ENCODE results near the gene RSF1.

Gene RSF1

DNA sequence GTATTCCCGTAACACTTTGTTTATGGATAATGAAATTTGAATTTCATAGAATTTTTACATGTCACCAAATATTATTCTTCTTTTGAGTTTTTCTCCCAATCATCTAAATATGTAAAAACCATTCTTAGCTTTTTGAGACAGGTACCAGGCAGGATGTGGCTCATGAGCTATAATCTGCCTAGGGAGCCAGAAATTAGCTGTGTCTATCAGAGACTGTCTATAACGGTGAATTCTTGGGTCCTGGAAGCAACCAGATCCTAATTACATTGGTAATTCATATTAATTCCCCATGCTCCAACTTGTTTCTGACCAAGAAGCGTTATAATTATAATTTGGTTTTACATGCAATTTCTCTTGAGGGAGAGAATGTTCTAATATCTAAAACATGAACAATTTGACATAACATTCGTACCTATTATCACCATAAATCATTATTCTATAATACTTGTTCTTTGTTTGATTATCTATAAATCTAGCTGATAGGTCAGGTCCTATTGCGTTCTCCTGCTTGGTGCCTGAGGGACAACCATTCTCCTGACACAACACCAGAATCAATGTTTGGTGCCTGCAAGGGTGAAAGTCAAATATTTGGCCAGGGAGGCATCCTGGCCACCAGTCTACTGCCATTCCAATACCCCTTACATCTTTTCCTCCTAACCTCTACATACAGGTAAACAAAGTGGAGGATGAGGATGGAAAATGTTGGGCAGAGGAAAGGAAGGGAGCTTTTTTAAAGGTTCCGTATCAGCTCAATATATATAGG is 69.9 kb downstream of the RSF1 start:
- DNase-seq (ENCODE audit: low read depth): no peak

DNA sequence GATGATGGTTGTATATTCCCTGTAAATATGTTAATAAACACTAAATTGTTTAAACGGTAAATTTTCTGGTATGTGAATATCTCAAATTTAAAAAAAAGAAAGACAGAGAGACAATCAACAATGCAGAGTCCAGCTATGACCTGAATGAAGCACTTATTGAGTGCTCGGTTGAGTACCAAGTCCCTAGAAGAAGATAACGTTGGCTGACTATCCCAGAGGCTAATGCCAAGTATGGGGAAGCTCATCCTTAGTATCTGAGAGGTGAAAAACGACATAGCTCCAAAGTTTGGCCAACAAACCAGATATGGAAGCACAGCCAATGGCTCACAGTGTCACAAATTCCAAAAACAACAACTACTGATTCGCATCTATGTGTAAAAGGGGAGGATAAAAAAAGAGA is 71.3 kb downstream of the RSF1 start:
- DNase-seq (ENCODE audit: low read depth): no peak

DNA sequence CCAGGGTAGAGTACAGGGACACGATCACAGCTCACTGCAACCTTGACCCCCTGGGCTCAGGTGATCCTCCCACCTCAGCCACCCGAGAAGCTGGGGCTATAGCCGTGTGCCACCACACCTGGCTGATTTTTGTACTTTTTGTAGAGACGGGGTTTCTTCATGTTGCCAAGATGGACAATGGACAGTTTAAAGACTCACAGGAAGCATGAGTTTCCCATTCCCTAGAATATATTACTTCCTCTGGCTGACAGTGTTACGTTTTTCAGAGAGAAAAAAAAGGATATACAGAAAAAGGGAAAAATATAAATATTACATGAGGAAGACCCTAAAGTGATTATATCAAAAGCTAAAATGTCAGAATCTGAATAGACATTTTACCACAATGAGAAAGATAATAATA is 72.3 kb downstream of the RSF1 start:
- no peak for DNase-seq (ENCODE audit: low read depth)

- no peak for DNase-seq (ENCODE audit: low read depth)
These were observed 73.0 kb downstream of the RSF1 start for GRCh38 chr11:77747381-77747969.

DNA sequence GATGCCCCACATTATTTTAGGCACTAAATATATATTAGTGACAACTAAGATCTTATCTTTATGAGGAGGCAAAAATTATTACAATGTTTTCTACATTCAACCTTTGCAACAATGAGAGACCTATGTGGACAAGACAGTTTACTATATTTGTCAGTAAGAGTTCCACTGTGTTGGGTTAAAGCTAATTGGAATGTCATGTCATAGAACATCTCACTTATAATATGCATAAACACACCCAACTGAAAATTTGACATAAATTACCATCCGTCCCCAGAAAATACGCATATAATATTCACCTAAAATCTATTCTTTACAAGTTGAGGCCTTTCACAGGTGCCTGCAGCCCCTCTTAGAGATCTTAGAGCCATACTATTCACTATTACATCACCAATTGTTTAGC is 84.0 kb downstream of the RSF1 start:
- no peak for DNase-seq (ENCODE audit: low read depth)

GRCh38 chr11:77734890-77735289 is 85.6 kb downstream of the RSF1 start:
- DNase-seq (ENCODE audit: low read depth): no peak

DNA sequence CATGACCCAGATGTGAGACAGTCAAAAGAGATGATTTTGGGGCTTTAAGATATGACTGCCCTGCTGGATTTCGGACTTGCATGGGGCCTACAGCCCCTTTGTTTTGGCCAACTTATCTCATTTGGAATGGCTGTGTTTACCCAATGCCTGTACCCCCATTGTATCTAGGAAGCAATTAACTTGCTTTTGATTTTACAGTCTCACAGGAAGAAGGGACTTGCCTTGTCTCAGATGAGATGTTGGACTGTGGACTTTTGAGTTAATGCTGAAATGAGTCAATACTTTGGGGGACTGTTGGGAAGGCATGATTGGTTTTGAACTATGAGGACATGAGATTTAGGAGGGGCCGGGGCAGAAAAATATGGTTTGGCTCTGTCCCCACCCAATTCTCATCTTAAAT is 88.4 kb downstream of the RSF1 start:
- no peak for DNase-seq (ENCODE audit: low read depth)

GRCh38 chr11:77730789-77731188 is 89.7 kb downstream of the RSF1 start:
- no peak for DNase-seq (ENCODE audit: low read depth)

- no peak for DNase-seq (ENCODE audit: low read depth)
These were observed 91.5 kb downstream of the RSF1 start for GRCh38 chr11:77729063-77729462.

- DNase-seq (ENCODE audit: low read depth): no peak
These were observed 92.2 kb downstream of the RSF1 start for GRCh38 chr11:77728203-77728786.

GRCh38 chr11:77726524-77726923 is 94.0 kb downstream of the RSF1 start:
- no peak for DNase-seq (ENCODE audit: low read depth)

DNA sequence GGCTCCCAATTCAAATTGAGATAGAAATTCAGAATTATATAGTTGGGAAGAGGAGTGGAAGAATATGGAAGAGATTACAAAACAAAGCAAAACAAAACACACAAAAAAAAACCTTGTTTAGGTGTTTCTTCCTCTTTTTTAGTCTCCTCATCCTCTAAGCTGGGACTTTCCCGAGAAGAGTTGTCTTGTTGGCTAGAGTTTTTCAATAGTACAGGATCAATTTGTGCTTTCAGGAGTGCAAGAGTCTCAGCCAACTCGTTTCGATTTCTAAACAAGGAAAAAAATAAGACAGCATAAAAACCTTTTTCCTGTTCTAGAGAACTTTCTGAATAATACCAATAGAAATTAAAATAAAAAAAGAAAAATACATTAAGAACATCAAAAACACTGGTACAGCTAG is 95.1 kb downstream of the RSF1 start:
- DNase-seq (ENCODE audit: low read depth): no peak

- DNase-seq (ENCODE audit: low read depth): no peak
These were observed 95.9 kb downstream of the RSF1 start for GRCh38 chr11:77724636-77725035.

- DNase-seq (ENCODE audit: low read depth): no peak
These were observed 97.5 kb downstream of the RSF1 start for GRCh38 chr11:77723024-77723423.

DNA sequence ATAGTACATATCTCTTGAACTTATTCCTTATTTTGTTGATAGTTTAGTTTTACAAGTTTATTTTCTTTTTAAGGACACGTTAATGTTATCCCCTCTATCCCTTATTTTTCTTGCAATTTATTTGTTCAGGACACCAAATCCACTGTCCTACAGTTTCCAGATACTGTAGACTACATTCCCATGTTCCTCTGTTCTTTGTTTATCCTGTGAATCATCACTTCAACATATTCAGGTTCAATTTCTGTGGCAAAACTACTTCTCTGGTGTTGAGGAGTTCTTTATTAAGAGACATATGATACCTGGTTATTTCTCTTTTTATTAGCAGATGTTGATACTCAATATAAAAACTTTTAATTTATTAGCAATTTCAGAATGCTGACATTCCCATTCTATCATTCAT is 110.2 kb downstream of the RSF1 start:
- DNase-seq (ENCODE audit: low read depth): no peak

GRCh38 chr11:77705876-77706579 is 114.5 kb downstream of the RSF1 start:
- no peak for DNase-seq (ENCODE audit: low read depth)

- no peak for DNase-seq (ENCODE audit: low read depth)
These were observed 115.2 kb downstream of the RSF1 start for GRCh38 chr11:77705195-77705875.

- no peak for DNase-seq (ENCODE audit: low read depth)
These were observed 116.5 kb downstream of the RSF1 start for GRCh38 chr11:77704029-77704428.

DNA sequence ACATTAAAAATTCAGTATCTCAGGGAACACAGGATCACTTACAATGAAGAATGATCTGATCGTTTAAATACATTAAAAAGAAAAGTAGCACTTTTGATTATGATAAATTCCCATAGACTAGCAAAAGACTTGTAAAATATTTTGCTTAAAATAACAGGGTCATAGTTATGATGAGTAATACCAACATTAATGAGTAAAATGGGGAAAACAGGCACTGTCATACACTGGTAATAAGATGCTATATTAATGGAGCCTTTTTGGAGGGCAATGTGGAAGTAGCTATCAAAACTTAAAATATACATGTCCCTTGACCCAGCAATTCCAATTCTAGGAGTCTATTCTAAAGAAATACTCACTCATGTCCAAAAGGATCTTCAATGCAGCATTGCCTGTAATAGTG is 121.1 kb downstream of the RSF1 start:
- no peak for DNase-seq (ENCODE audit: low read depth)

GRCh38 chr11:77698896-77699295 is 121.6 kb downstream of the RSF1 start:
- no peak for DNase-seq (ENCODE audit: low read depth)

DNA sequence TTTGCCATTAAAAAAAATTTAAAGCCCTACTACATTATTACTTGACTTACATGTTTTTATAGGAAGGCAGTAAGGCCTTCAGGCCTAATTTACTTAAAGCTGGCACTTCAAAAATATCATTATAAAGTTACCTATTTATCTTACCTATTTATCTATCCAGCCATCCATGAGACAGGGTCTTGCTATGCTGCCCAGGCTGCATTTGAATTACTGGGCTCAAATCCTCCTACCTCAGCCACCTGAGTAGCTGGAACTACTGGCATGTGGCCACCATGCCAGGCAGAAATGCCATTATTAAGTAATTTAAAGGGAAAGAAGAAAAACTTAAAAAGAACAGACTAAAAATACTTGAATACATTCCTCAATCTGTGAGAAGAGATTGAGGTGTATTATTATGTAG is 122.7 kb downstream of the RSF1 start:
- DNase-seq (ENCODE audit: low read depth): no peak

GRCh38 chr11:77695417-77695816 is 125.1 kb downstream of the RSF1 start:
- DNase-seq (ENCODE audit: low read depth): no peak
